Activated naive CD4-positive, alpha-beta T cell treated with anti-CD3 and anti-CD28 coated beads, Interleukin-2, amount 50 U/mL, for 16 hours (primary cell): ENCODE data around the gene FOXO3.

ENCODE experiments used
- DNase-seq: peaks from one replicate; pipeline ENCODE4 v3.0.0-alpha.2; 2020

Gene FOXO3

GRCh38 chr6:108689272-108690161, 128.8 kb downstream of the FOXO3 start:
- DNase-seq, result no peak

GRCh38 chr6:108690326-108691049, 129.8 kb downstream of the FOXO3 start:
- no peak for DNase-seq

GRCh38 chr6:108693430-108694154, 132.9 kb downstream of the FOXO3 start:
- DNase-seq, result no peak

GRCh38 chr6:108694816-108695215, 134.1 kb downstream of the FOXO3 start:
- no peak for DNase-seq

- DNase-seq, result no peak
Measured at GRCh38 chr6:108697561-108698161, 136.9 kb downstream of the FOXO3 start.

GRCh38 chr6:108698593-108699289, 138.0 kb downstream of the FOXO3 start:
- no peak for DNase-seq

- no peak for DNase-seq
Measured at GRCh38 chr6:108699290-108700041, 138.7 kb downstream of the FOXO3 start.

- no peak for DNase-seq
Measured at GRCh38 chr6:108702106-108702851, 141.6 kb downstream of the FOXO3 start.

GRCh38 chr6:108706649-108707048, 145.9 kb downstream of the FOXO3 start:
- no peak for DNase-seq

- no peak for DNase-seq
Measured at GRCh38 chr6:108707328-108707976, 146.7 kb downstream of the FOXO3 start.

GRCh38 chr6:108710030-108710429, 149.3 kb downstream of the FOXO3 start:
- DNase-seq, result no peak

- DNase-seq, result no peak
Measured at GRCh38 chr6:108710551-108710950, 149.8 kb downstream of the FOXO3 start.

- no peak for DNase-seq
Measured at GRCh38 chr6:108711071-108711470, 150.4 kb downstream of the FOXO3 start.

GRCh38 chr6:108711826-108712225, 151.1 kb downstream of the FOXO3 start:
- DNase-seq, result no peak

GRCh38 chr6:108712946-108713345, 152.2 kb downstream of the FOXO3 start:
- DNase-seq, result no peak

- DNase-seq, result no peak
Measured at GRCh38 chr6:108714101-108714765, 153.5 kb downstream of the FOXO3 start.

GRCh38 chr6:108714766-108715414, 154.2 kb downstream of the FOXO3 start:
- DNase-seq, result no peak

GRCh38 chr6:108715832-108716231, 155.1 kb downstream of the FOXO3 start:
- DNase-seq, result no peak
